ACHN (cell line): Measurements from ENCODE around the gene CBFA2T3.

Source experiments
- DNase-seq: peaks from one replicate; pipeline ENCODE4 v3.0.0-alpha.2; 2015
- in situ Hi-C: cut with HindIII; loops from 2 replicates; pipeline ENCODE4 v1.10.0; 2017; ENCODE audit warnings: low sequenced_read_pairs, low pct_ligation_motif_present, low pct_unique_long_range_greater_than_20kb

The CBFA2T3 gene

DNA sequence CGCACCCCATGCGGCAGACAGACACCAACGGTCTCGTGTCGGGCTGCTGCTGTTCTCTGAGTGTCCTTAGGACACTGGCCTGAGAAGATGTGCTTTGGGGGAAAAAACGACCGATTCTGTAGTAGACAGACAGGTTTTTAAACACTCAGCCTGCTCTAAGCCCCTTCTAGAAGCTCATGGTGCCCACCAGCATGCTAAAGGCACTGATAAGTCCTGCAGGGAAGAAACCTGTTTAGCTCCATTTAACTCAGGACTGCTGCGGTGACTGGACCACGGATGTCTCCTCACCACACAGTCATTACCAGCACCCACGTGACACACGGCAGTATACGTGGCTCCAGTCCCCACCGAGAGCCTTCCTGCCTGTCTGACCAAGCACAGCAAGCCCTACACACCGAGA is 146.2 kb downstream of the CBFA2T3 start:
- no peak for DNase-seq
- in situ Hi-C loops: no loop called here

DNA sequence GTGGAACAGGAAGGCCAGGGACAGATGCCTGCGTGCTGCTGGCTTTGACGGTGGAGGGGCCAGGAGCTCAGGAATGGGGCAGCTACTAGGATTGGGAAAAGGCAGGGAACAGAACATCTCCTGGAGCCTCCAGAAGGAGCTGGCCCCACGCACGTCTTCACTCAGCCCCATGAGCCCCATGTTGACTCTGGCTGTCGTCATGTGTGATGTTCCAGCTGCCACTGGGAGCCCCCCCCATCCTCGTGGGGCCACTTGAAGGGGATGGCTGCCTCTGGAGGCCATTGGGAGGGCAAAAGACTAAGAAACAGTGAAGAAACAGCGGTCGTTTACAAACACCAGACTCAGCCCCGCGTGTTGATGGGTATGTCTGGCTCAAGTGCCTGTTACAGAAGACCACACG is 146.7 kb downstream of the CBFA2T3 start:
- in situ Hi-C loops: no loop called here
- DNase-seq: no peak

DNA sequence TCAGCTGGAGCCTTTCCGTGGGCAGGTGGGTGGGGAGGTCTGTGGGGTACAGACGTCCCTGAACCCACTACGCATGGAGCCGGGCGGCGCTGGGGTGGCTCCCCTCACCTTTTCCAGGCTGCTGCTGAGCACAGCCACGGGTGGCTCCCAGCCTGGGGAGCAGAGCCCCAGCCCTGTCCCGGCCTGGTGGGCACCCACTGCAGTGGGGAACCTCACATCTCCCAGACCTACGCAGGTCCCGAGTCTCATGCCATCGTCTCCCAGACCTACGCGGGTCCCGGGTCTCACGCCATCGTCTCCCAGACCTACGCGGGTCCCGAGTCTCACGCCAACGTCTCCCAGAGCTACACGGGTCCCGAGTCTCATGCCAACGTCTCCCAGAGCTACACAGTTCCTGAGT is 148.3 kb downstream of the CBFA2T3 start:
- in situ Hi-C loops: no loop called here
- DNase-seq: no peak

DNA sequence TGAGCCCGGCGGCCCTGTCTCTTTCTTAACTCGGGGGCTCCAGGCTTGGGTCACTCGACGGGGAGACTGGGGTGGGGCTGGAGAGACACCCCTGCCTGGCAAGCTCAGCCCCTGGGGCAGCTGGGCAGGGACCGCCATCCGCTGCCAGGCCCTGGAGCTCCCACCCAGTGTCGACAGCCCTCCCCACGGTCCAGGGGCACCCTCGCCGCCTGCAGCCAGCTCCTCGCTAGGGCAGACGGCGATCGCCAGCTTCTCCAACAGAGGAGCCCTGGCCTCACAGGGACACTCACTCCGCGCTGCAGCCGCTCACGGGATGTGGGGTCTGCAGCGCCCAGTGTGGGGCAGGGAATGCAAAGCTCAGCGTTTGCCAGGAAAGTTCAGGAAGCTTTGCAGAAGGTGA is 149.3 kb downstream of the CBFA2T3 start:
- in situ Hi-C loops: no loop called here
- no peak for DNase-seq

DNA sequence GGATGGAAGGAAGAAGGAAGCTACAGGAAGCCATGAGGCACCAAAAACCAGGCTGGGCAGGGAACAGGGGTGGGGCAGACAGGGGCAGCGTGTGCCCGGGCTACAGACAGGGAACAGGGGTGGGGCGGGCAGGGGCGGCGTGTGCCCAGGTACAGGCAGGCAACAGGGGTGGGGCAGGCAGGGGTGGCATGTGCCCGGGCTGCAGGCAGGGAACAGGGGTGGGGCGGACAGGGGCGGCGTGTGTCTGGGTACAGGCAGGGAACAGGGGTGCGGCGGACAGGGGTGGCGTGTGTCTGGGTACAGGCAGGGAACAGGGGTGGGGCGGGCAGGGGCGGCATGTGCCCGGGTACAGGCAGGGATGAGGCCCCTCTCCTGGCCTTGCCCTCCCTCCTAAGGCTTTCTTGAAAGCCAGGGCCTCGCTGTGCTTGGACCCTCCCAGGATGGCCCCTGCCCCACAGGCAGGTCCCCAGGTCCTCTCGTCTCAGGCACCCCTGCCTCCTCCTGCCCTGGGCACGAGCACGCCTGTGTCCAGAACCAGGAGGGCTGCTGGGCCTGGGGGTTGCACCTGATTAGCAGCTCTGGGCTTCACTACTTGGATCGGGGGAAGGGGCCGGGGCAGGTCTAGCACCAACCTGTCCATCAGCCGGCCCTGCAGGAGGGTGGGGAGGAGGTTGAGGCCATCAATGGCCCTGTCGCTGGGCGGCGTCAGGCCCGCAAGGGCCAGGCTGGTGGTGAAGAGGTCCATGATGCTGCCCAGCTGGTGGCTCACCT is 150.8 kb downstream of the CBFA2T3 start:
- no peak for DNase-seq
- in situ Hi-C loops: no loop called here

DNA sequence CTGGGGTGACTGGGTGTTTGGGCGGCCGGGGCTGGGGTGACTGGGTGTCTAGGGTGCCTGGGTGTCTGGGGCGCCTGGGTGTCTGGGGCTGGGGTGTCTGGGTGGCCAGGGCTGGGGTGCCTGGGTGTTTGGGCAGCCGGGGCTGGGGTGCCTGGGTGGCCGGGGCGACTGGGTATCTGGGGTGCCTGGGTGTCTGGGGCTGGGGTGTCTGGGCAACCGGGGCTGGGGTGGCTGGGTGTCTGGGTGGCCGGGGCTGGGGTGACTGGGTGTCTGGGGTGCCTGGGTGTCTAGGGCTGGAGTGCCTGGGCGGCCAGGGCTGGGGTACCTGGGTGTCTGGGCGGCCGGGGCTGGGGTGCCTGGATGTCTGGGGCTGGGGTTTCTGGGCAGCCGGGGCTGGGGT is 151.9 kb downstream of the CBFA2T3 start:
- in situ Hi-C loops: no loop called here

More for the DNA sequence above, 151.9 kb downstream of the CBFA2T3 start:
- no peak for DNase-seq
